HG03103 (cell line): ENCODE results near the gene CNIH1.

Source experiments
- ATAC-seq: cut with Tn5 transposase; IDR thresholded peaks from one replicate; pipeline ENCODE4 v1.9.1; 2021; ENCODE audit warnings: low read depth; ENCODE audit not compliant: unreplicated experiment

CNIH1 gene

DNA sequence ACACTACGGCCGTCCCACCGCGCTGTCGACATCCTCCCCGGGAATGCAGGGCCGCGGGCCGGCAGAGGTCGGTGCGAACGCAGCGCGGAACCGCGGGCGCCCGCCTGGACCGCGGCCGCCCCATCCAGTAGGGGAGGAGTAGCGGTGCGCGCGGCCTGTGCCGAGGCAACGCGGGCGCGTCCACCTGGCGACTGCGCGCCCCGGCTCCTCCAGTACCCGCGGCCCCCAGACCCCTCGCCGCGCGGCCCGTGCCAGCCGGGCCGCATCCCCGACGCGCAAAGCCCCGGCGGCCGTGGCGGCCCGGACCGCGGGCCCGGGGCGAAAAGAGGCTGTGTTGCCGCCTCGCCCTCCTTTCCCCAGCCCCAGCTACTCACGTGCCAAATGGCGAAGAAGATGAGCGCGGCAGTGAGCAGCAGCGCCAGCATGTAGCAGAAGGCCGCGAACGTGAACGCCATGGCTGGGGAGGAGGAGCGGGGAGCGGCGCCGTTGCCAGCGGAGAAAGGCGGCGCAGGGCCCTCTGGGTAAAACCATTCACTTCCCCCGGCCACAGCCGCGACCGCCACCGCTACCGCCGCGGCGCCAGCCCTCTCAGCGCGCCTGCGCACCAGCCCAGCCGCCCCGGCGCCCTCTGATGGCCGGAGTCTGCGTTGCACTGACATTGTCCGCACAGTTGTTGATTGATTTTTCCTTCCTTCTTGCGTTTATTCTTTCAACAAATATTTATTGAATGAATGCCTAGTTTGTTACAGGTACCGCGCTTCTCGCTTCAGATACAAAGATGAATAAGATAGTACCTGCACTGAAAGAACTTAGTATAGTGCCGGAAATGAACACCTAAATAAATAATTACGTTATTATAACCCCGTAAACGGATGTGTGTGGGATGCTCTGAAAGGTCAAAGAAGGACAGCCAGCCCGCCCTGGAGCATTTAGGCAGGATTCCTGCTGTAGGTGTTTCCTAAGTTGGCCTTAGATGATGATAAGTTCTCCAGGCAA lies at the start of gene CNIH1:
CNIH1 (minus strand) TSS at position 502 of the 996 bp plus-strand sequence; CDS start at position 455, 47 bp downstream.
- ATAC-seq: peak; percentile 91

DNA sequence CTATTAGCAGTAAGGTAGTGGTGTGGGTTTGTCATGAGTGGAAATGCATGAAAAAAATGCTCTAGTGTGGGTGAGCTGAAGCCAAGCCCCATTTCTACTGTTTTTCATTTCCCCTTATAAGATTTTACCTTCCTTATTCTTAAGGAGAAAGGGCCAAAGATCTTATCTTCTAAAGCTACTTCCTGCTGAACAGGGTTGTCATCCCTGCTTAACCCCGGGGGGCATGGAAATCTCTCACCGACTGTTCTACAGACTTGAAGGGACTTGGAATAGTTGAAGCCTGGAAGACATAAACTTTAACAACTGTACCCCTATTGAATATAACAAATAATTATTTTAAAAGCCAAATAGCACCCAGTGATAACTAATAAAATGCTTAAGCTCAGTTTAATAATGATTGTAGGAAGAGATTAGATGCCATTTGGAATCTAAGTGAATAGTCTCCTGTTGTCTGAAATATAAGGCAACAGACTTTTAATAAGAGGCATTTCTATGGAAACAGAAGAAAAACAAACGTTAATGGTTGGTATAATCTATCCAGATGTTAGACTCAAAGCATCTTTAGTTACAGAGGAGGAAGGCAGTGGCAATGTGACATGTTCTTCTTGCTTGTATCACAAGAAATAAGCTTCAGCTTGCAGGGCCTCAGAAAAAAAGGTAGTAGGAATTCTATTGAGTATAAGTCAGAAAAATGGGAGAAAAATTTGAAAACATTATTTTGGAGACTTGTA lies 49.4 kb upstream of the CNIH1 start:
- ATAC-seq: no peak

DNA sequence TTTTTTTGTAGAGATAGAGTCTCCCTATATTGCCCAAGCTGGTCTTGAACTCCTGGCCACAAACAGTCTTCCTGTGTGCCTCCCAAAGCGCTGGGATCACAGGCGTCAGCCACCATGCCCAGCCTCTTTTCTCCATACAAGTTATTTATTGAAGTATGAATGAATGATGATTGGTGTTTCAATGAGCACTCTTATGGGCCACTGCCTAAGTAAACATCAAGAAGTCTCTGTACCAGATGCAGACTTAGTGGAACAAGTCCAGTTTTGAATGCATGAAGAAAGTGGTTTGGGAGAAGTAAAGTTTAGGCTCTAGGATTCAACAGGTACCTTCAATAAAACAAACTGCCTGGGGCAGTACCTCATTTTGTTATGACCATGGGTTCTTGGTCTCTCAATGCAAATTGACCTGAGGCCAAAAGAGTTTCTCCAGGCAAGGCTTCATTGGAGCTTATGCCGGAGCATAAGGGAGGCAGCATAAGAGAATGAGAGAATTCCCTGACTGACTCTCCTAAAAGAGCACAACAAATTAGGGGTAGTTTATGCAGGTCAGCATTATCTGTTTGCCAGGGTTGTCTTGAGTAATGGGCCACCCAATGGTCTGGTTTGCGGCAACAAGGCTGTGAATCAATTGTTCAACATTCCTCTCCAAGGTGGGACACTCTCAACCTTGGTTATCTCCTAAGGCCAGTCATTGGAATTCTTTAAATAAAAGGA lies 48.7 kb upstream of the CNIH1 start:
- no peak for ATAC-seq

DNA sequence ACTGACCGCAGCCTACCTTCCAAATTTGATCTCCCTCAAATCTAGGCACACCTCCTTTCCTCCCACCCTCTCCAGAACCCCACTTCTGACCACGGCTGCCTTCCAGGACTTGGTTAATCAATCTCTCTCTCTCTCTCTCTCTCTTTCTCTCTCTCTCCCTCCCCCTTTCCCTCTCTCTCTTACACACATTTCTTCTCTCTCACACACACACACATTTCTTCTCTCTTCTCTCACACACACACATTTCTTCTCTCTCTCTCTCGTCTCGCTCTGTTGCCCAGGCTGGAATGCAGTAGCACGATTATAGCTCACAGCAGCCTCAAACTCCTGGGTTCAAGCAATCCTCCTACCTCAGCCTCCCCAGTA lies 48.1 kb upstream of the CNIH1 start:
- no peak for ATAC-seq

DNA sequence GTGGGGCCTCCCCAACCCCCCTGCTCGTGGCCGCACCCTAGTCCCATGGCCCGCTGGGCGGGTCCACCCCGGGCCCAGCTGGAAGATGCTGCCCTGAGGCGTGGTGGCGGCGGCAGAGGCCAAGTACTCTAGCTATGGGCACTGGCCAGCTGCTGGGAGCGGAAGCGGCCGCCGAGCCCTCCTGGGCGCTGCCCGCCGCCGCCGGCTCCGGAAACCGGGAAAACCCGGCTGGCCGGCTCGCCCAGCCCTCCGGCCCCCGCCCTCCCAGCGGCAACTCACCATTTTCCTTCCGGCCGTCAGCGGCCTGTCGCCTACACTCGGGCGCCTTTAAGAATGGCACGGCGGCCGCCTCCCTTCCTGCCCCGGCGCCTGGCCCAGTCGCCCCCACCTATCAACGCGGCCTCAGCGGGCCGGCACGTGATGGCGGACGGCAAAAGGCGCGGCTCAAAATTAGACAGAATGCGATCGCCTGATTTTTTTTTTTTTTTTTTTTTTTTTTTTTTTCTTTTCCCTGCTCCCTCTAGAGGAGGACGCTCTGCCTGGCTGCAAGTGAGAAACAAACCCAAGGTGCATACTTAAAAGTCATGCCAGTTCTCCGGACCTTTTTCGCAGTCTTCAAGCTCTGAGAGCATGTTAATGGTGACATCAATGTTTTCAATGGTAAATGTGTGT lies 47.6 kb upstream of the CNIH1 start, which contains the start of gene GMFB:
GMFB (minus strand) TSS at position 335 of the 672 bp plus-strand sequence; CDS start at position 282, 53 bp downstream.
- ATAC-seq: peak; percentile 85

DNA sequence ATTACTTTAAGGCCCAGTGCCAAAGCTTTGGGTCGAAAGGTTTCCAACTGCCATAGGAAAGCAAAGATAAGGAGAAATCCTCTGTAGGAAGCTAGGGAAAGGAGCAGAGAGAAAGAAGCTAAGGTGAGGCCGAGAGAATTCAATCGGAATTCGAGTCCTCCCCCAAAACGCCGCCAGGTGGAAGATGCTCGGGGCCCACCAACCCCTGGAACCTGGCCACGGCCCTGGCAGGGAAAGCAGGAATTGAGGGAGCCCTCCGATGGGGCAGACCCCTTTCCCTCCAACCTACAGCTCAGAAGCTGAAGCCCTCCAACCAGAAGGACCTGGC lies 47.1 kb upstream of the CNIH1 start:
- peak; percentile 24 for ATAC-seq

DNA sequence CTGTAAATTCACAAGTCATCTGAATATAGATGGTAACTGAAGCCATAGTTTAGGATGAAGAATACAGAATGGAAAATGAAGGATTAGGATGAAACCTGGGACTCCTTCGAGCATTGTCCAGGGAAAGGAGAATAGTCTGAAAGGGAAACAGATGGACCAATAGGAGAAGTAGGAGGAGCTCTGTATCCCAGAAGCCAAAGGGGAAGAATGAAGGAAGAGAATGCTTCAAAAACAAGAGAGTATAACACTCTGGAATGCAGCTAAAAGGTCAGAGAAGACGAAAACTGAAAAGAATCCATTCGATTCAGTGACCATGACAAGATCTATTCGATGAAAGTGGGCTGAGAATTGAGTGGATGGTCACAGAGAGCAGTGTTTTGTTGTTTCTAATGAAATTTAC lies 46.6 kb upstream of the CNIH1 start:
- no peak for ATAC-seq

DNA sequence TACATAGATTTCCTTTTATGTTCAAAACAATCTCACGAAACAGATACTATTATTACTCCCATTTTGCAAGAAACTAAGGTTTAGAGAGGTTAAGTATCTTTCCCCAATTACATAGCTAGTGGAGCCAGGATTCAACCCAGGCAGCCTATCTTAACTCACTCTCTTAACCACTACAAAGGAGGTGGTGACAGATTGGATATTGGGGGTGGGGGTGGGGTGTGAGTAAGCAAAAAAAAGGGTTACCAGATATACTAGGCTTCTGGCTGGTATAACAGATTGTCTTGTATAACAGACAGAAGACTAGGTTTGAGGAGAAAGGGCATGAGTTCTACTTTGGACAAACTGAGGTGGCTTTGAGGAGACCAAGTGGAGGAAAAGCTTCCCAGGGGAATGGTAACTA lies 45.5 kb upstream of the CNIH1 start:
- ATAC-seq: no peak

DNA sequence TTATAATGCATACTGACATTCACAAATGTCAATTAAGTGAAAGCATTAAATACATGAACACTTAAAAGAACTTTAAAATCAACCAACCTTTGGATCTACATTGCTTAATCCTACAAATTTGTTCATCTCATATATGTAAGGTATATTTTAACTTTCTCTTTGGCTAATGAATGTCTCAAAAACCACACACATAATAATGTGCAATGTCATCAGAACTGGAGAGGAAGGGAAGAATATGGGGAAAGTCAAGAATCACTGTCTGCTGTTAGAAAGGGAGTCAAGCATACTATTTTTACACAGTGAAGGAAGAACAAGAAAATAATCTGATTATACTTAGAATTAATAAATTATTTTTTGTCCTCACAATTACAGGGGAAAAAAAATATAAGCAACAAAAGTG lies 42.7 kb upstream of the CNIH1 start:
- ATAC-seq: no peak

DNA sequence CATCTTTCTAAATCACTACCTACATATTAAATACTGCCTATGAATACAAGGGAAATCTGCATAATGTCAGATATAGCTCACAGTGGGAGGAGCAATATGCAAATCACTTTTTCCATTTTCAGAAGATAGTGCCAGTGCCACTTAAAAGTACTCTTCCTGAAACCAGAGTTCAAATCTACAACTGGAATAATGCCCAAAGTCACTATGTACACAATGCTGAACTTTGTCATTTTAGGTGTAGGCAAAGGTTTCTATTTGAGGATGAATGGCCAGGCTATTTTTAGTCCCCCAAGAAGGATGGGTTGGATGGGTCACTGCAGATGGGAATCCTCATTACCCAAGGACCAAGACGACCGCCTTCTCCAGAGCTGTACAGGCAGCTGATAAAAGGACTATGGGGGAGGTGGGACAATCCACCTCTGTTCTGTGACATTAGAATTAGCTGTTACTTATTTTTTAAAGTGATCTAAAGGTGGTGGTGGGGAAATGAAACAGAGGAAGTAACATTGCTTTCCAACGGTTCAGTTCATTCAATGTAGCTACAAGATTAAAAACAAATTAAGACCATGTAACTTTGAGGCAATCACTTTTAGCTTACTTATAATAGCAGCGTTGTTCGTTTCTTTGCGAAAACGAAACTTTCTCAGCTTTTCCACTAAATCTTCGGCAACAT lies 42.0 kb upstream of the CNIH1 start:
- ATAC-seq: no peak

DNA sequence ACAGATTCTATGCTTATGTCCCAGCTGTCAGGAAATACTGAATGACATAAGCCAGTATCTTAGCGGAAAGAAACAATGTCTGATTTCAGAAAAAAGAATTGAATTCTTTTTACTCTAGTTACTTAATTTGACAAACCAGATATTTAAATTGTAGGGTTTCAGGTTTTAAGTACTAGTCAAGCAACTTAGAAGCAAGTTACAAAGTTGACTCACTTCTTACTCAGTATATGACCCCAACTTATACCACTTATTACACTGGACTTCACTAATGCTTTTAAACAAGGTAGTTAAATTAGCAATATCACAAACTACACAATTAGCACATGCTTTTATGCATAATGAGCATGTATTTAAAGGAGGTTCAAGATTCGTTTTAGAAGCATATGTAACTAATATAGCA lies 40.5 kb upstream of the CNIH1 start:
- ATAC-seq: no peak

DNA sequence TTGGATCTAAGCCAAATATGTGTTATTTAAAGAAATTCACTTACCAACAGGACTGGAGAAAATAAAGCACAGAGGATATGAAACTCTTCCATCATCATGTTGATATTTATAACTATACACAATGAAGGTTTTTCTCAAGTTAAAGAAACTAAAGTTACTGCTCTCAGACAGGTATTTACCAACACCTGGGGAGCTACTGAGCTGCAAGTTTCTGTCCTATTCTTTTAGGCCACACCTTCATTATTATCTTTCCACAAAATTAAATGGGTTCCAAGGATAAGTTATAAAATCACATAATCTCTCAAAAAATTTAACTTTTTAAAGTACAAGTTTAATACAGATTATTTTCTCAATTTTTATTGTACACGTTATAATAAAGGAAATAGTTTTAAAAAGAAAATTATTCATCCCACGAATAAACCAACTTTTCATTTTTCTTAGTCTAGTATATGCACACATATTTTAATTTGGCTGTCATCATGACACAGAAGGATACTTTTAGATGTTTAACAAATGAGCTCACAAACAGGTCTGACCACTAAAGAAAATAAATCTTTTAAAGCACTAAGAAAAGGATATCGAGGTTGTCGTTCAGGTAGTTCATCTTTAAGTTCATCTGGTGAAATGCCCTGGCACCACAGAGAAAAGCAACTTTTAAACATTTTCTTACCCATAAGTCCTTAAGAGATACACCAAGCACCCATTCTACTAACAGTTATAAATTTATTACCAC lies 39.8 kb upstream of the CNIH1 start:
- ATAC-seq: no peak

DNA sequence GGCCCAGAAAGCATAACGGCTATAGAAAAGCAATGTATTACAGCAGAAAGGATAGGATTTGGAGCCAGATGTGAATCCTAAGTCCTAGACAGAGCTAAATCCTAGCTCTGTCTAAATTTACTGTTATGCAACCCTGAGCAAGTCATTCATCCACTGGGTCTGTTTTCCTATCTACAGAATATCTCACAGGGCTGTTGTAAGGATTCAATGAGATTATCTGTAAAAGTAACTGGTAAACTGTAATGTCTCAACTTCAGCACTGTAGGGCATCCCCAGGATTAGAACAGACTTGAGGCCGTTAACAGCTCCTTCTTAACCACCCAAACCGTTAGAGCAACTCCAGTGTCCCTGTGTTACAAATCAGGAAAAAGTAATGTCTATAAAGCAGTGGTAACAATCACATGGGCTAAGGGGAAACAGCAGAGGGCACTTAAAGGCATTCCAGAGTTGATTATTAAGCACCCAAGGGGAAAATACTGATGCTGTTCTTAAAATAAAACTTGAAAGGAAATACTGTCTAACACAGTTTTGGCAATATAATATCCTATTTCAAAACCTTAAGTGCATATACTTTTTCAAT lies 37.6 kb upstream of the CNIH1 start:
- ATAC-seq: no peak

DNA sequence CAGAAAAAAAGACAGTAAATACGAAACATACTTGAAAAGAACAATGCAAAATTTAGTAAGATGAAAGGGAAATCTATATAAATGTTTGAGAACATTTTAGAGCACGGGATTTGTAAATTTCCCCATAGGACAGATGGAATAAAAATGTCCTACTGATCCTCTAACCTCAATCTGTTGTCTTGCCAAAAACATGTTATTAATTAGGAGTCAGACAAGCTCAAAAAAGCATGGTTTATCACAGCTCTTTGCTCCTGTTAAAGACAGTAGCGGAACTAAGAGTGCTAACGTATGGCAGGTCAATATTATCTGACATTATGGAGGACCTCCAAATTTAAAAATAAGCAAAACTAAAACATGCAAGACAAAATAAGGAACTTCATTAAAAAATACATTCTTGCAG lies 34.7 kb upstream of the CNIH1 start:
- no peak for ATAC-seq

DNA sequence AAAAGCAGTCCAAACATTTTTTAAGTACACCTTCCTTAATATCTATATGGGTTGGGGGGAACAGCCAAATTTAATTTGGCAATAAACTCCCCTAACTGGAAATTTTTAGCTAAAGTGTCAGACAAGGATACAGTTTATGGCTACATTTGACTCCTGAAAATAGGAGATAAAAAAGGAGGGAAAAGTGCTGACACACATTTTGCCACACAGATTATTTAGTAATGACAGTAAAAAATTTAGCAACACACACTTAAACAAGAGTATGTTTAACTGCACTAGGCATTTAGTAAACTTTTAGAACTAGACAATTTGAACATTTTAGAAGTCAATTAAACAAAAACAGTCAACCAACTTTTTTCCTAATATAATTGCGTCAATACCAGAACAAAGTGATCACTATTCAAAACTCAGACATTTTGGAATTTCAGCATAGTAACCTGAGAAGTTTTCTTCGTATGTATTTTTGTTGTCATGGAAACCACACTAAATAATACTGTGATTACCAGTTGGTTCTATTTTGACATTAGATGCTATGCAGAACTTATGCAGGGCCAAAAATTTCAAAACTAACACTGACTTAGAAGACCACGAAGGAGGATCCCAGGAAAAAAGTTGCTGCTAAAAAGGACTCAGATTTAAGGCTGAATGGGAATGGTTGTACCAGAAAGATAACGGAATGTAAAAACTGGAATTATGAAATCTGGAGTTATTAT lies 34.2 kb upstream of the CNIH1 start:
- no peak for ATAC-seq

DNA sequence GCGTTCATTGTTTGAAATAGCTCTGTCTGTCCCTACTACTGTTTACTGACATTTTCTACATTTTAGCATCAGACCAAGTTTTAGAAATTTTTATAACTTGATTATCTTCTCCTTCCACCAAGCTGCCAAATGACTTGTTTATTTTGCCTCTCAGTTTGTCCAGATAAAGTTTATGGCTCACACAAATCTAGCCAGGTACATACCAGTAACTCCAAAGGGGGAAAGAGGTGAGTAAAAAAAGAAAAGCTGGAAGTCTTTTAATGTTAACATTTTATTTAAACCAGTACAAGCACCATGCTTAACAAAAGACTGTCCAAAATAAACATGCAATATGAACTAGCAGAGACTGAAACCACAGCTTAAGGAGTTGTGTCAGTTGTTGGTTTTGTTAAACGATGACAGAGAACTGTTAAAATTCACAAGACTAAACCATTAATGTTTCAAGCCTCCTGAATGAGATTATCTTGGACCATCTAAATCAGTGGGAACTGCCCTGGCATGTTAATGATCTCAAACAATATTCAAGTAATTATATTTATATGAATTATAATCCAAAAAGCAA lies 33.1 kb upstream of the CNIH1 start:
- ATAC-seq: no peak

DNA sequence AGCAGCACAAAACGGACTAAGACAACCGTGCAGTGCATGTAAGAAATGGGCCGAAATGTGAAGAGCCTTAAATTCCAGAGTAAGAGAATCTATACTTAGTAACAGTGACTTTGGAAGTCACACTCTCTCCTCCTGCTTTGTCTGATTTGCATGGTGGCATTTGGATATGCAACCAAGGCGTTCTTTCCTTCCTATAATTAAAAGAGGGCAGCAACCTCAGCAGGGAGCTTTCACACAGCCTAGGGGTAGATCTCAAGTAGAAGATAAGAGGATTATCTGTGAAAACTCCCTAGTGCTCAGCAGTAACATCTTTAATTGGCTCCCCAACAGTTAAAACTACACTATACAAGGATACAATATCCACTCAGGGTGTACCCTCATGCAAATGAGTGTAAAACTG lies 31.1 kb upstream of the CNIH1 start:
- no peak for ATAC-seq

DNA sequence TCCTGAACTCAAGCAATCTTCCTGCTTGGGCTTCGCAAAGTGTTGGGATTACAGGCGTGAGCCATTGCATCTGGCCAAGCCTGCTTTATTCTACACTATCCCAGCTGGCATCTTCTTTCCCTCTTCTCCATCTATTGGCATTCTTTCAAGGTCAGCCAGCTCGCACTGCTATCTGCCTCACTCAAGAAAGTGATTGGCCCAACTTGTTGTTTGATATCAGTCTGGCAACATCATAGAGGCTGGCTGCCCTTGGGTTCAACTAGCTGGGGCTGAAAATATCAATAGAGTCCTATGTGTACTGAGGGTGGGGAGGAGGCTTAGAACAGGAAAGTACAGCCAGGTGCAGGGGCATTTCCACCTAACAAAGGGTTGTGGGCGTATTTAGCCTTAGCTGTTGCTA lies 30.5 kb upstream of the CNIH1 start:
- ATAC-seq: no peak
